Activated T-cell treated with anti-CD3 and anti-CD28 coated beads for 4 hours (primary cell): ENCODE measurements around the gene ANKRD22.
"Not testable (repeated sequence)": the region's sequence is repeated elsewhere in the genome, so short reads cannot be mapped to it uniquely, and the experiment has no call there.

Experiments used
- DNase-seq: peaks from one replicate; pipeline ENCODE4 v3.0.0-alpha.2; 2020

Gene ANKRD22

GRCh38 chr10:88877298-88877697 lies 25.7 kb upstream of the ANKRD22 start:
- DNase-seq = no peak

GRCh38 chr10:88875081-88875480 lies 23.4 kb upstream of the ANKRD22 start:
- DNase-seq = no peak

GRCh38 chr10:88874281-88874680 lies 22.6 kb upstream of the ANKRD22 start:
- no peak for DNase-seq

GRCh38 chr10:88873757-88874156 lies 22.1 kb upstream of the ANKRD22 start:
- DNase-seq = no peak

GRCh38 chr10:88870089-88870488 lies 18.4 kb upstream of the ANKRD22 start:
- no peak for DNase-seq

- DNase-seq = no peak
These were observed 14.8 kb upstream of the ANKRD22 start for GRCh38 chr10:88866454-88866853.

- no peak for DNase-seq
These were observed 13.7 kb upstream of the ANKRD22 start for GRCh38 chr10:88865281-88865876.

GRCh38 chr10:88861036-88861435 lies 9.4 kb upstream of the ANKRD22 start:
- DNase-seq = no peak

- DNase-seq = no peak
These were observed 6.8 kb upstream of the ANKRD22 start for GRCh38 chr10:88858491-88858890.

GRCh38 chr10:88857831-88858230 lies 6.2 kb upstream of the ANKRD22 start:
- DNase-seq = no peak

- DNase-seq = no peak
These were observed 3.0 kb upstream of the ANKRD22 start for GRCh38 chr10:88854684-88855083.

- no peak for DNase-seq
These were observed 1.7 kb upstream of the ANKRD22 start for GRCh38 chr10:88853155-88853881.

- no peak for DNase-seq
These were observed 683 bp upstream of the ANKRD22 start for GRCh38 chr10:88852327-88852726.

GRCh38 chr10:88850712-88851111 lies 932 bp downstream of the ANKRD22 start:
- no peak for DNase-seq

GRCh38 chr10:88849234-88849633 lies 2.4 kb downstream of the ANKRD22 start:
- no peak for DNase-seq

GRCh38 chr10:88848499-88848898 lies 3.1 kb downstream of the ANKRD22 start:
- no peak for DNase-seq

- DNase-seq = no peak
These were observed 8.5 kb downstream of the ANKRD22 start for GRCh38 chr10:88843171-88843570.

- no peak for DNase-seq
These were observed 10.1 kb downstream of the ANKRD22 start for GRCh38 chr10:88841316-88842111.

- no peak for DNase-seq
These were observed 10.8 kb downstream of the ANKRD22 start for GRCh38 chr10:88840881-88841280.

- no peak for DNase-seq
These were observed 11.5 kb downstream of the ANKRD22 start for GRCh38 chr10:88840104-88840503.

GRCh38 chr10:88838766-88839350 lies 12.8 kb downstream of the ANKRD22 start:
- no peak for DNase-seq

- not testable (repeated sequence) for DNase-seq
These were observed 14.0 kb downstream of the ANKRD22 start for GRCh38 chr10:88837632-88838031.

- DNase-seq = no peak
These were observed 15.8 kb downstream of the ANKRD22 start for GRCh38 chr10:88835910-88836221.
